GM10266 (cell line): Measurements from ENCODE around the gene NR2F1-AS1.
"Not testable (repeated sequence)": the region's sequence is repeated elsewhere in the genome, so short reads cannot be mapped to it uniquely, and the experiment has no call there.

ENCODE experiments used
- DNase-seq: peaks from one replicate; pipeline ENCODE4 v3.0.0; 2012; ENCODE audit errors: extremely low spot score
- TF ChIP-seq, protein P1 (sequence below): IDR thresholded peaks from 2 replicates; pipeline ENCODE4 v1.5.1; 2012; ENCODE audit warnings: mild to moderate bottlenecking, low read depth; ENCODE audit not compliant: control insufficient read depth, insufficient read depth; ENCODE audit errors: missing control alignments

NR2F1-AS1 gene

DNA sequence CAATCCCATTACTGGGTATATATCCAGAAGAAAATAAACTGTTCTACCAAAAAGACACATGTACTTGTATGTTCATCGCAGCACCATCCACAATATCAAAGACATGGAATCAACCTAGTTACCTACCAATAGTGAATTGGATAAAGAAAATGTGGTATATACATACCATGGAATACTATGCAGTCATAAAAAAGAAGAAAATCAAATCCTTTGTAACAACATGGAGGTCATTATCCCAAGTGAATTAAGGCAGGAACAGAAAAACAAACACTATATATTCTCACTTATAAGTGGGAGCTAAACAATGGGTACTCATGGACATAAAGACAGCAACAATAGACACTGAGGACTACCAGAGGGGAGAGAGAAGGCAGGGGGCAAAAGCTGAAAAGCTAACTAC lies 67.7 kb downstream of the NR2F1-AS1 start:
- TF ChIP-seq, protein P1, sequence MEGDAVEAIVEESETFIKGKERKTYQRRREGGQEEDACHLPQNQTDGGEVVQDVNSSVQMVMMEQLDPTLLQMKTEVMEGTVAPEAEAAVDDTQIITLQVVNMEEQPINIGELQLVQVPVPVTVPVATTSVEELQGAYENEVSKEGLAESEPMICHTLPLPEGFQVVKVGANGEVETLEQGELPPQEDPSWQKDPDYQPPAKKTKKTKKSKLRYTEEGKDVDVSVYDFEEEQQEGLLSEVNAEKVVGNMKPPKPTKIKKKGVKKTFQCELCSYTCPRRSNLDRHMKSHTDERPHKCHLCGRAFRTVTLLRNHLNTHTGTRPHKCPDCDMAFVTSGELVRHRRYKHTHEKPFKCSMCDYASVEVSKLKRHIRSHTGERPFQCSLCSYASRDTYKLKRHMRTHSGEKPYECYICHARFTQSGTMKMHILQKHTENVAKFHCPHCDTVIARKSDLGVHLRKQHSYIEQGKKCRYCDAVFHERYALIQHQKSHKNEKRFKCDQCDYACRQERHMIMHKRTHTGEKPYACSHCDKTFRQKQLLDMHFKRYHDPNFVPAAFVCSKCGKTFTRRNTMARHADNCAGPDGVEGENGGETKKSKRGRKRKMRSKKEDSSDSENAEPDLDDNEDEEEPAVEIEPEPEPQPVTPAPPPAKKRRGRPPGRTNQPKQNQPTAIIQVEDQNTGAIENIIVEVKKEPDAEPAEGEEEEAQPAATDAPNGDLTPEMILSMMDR = no peak

DNA sequence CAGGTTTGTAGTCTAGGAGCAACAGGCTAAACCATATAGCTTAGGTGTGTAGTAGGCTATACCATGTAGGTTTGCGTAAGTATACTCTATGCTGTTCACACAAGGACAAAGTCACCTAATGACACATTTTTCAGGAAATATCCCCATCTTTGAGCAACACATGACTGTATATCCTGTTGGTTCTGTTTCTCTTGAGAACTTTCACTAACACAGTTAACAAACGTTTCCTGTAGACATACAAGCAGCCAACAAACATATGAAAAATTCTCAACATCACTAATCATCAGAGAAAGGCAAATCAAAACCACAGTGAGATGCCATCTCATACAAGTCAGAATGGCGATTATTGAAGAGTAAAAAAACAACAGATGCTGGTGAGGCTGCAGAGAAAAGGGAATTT lies 68.2 kb downstream of the NR2F1-AS1 start:
- TF ChIP-seq, protein P1 = no peak
- DNase-seq = no peak

More for the DNA sequence above, 67.7 kb downstream of the NR2F1-AS1 start:
- DNase-seq = no peak

DNA sequence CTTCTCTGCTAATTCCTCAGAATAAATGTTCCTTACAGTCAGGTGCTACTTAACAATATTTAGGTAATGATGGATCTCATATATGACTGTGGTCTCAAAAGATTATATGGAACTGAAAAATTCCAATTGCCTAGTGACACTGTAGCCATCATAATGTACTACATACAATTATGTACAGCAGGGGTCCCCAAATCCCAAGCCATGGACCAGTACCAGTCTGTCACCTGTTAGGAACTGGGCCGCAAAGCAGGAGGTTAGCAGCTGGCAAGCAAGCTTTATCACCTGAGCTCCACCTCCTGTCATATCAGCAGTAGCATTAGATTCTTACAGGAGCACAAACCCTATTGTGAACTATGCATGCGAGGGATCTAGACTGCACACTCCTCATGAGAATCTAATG lies 69.6 kb downstream of the NR2F1-AS1 start:
- TF ChIP-seq, protein P1 = no peak
- no peak for DNase-seq

DNA sequence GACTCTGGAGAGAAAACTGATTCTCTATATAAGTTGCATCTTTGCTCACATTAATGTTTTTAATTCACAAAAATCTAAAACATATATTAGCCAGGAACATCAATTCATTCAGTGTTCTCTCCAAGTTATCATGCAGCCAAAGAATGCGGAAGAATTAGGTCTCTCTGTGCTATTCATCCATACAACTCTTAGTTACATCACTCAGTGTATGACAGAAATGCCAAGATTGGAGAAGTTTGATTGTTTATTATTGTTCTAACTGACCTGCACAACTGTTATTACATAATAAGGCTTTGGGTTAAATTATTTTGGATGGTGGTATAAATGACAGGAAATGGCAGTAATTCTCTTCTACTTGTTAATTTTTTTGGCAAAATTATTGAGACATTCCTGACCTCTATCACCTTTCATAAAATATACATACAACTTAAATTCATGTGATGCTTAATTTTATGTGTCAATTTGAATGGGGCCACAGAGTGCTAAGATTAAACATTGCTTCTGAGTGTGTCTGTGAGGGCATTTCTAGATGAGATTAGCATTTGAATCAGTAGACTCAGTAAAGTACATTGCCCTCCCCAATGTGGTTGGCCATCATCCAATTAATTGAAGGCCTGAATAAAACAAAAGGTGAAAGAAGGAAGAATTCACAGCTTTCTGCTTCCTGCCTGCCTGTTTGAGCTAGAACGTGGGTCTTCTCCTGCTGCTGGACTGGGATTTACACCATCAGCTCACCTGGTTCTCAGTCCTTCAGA lies 70.2 kb downstream of the NR2F1-AS1 start:
- TF ChIP-seq, protein P1 = no peak

DNA sequence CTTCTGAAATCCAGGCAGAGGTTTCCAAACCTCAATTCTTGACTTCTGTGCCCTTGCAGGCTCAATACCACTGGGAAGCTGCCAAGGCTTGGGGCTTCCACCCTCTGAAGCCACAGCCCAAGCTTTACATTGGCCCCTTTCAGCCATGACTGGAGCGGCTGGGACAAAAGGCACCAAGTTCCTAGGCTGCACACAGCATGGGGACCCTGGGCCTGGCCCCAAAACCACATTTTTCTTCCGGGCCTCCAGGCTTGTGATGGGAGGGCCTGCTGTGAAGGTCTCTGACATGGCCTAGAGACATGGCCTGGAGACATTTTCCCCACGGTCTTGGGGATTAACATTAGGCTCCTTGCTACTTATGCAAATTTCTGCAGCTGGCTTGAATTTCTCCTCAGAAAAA lies 75.5 kb downstream of the NR2F1-AS1 start:
- not testable (repeated sequence) for DNase-seq

More for the DNA sequence above, 70.2 kb downstream of the NR2F1-AS1 start:
- DNase-seq = no peak

DNA sequence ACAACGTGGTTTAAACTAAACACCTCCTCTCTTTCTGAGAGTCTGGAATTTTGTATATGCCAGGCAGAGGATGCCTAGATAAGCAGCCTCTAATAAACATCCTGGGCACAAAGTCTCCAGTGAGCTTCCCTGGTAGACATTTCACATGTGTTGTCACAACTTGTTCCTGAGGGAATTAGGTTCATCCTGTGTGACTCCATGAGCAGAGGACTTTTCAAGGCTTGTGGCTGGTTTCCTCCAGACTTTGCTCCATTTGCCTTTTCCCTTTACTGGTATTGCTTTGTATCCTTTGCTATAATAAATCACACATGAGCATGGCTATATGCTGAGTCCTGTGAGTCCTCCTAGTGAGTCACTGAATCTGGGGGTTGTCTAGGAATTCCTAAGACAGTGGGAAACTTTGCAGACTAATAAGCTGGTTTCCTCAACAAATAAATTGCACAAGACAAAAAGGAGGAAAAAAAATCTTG lies 77.4 kb downstream of the NR2F1-AS1 start:
- TF ChIP-seq, protein P1 = no peak
- DNase-seq = no peak

DNA sequence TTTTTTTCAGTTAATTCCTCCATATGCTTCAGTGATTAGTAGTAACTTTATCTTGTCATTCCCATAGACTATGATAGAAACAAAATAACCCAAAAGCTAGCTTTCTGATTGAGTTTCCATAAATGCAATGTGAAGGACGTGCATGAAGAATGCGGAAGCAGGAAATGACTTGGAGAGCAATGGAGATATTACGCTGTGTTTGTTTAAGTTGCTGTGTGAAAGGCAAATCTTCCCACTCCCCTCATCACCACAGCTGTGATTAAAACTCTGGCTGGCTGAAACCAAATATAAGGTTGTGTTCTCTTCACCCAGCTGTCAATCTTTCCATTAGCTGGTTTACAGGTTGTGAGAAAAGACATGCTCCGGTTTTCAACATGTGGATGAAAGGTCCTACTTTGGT lies 83.9 kb downstream of the NR2F1-AS1 start:
- TF ChIP-seq, protein P1 = no peak
- DNase-seq = no peak
